Upper lobe of left lung (tissue), 4 donors: ENCODE data around the gene KCNH8.

Source experiments
- CTCF ChIP-seq, 6 experiments: fragments of 450-650 bp in 4 of 6; fragments of 200-600 bp in 2 of 6; sonication (generic) in 2 of 6; IDR thresholded peaks; one replicate each; pipeline ENCODE4 v1.5.1; 2016 to 2019; ENCODE audit warnings: antibody characterized with exemption in 6 of 6
- POLR2A ChIP-seq, 4 donors: fragments of 450-650 bp; IDR thresholded peaks; one replicate each; pipeline ENCODE4 v1.5.1; 2016 to 2017; ENCODE audit warnings: antibody characterized with exemption in 4 of 4, mild to moderate bottlenecking in 2 of 4
- POLR2AphosphoS5 ChIP-seq, 2 donors: sonication (generic); formaldehyde crosslinking; IDR thresholded peaks; one replicate each; pipeline ENCODE4 v1.5.1; 2017; ENCODE audit warnings: antibody characterized with exemption in 2 of 2

DNA sequence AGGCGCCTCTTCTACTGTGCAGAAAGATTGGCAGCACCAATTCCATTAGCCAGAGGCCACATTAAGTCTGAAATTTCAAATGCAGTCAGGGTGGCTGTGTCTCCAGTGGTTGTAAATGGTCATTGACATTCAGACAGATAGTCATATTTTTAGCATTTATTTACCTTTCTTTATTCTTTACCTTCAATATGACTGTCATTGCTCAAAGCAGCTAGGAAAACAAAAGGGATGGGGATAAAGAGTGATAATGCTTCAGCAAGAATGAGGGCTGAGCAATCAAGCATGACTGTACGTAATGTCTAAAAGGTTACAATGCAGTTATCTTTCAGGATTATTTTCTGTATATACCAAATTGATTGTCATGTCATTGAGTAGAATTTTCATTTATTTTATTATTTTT, 425.3 kb downstream of the KCNH8 start:
- TF ChIP-seq POLR2A (IDR thresholded peaks at IDR 0.05) (no peak), CTCF (IDR thresholded peaks at IDR 0.05) (no peak), POLR2AphosphoS5 (IDR thresholded peaks at IDR 0.05) (no peak)
